NCI-H2171 treated with DMSO at 0.1 percent for 48 hours (cell line): ENCODE data around the gene DRC1.
A peak's percentile ranks its signal among the peaks of the same experiment; 100 is the strongest.
"Not testable (repeated sequence)": the region's sequence is repeated elsewhere in the genome, so short reads cannot be mapped to it uniquely, and the experiment has no call there.

Experiments used
- DNase-seq: peaks from one replicate; lab custom pipeline; 2025; lab: John Stamatoyannopoulos, UW

Gene DRC1

DNA sequence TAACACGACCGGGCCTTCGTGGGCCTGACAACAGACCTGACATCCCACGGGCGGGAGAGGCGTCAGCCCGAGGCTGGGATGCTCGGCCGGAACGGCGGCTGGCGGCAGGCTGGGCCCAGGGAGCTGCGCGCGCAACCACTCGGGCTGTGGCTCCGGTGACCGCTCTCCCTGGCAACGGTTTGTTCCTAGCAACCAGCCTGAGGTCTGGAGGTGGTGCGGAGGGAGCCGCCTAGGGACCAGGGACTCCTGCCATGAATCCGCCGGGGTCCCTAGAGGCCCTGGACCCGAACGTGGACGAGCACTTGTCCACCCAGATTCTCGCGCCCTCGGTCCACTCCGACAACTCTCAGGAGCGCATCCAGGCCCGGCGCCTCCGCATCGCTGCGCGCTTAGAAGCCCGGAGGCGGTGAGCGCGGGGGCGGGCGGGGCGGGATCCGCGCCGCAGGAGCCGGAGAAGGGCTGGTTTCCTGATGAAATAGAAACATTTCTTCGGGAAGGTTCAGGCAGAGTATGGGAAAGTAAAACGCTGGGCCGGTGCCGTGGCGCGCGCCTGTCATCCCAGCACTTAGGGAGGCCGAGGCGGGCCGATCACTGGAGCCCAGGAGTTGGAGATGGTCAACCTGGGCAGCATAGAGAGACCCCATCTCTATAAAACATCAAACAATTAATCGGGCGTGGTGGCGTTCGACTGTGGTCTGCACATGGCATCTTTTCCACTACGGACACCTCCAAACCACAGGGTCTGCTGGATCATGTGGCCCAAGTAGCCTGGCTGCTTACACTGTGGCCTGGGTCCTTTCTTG, at the start of gene DRC1:
DRC1 (plus strand) TSS at position 182 of the 803 bp plus-strand sequence; CDS start at position 252, 70 bp downstream.
- DNase-seq, result peak; percentile 68

DNA sequence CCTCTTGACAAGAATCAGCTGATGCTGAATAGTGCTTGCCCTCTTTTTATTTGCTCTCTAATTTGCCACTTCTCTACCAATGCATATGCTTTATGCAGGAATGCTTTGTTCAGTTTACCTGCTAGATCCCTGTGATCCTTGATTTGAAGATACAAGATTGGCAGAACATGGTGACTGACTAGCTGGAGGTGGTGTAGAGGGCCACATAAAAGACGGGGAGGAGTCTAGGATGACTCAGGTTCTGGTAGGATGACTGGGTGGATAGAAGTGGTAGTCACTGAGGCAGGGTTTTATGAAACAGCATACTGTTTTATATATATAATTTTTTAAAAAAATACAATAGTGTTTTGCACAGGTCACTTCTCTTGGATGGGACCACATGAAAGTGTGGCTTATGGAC, 48.8 kb upstream of the DRC1 start:
- no peak for DNase-seq

- not testable (repeated sequence) for DNase-seq
Observed at GRCh38 chr2:26354469-26354868, 47.3 kb upstream of the DRC1 start.

DNA sequence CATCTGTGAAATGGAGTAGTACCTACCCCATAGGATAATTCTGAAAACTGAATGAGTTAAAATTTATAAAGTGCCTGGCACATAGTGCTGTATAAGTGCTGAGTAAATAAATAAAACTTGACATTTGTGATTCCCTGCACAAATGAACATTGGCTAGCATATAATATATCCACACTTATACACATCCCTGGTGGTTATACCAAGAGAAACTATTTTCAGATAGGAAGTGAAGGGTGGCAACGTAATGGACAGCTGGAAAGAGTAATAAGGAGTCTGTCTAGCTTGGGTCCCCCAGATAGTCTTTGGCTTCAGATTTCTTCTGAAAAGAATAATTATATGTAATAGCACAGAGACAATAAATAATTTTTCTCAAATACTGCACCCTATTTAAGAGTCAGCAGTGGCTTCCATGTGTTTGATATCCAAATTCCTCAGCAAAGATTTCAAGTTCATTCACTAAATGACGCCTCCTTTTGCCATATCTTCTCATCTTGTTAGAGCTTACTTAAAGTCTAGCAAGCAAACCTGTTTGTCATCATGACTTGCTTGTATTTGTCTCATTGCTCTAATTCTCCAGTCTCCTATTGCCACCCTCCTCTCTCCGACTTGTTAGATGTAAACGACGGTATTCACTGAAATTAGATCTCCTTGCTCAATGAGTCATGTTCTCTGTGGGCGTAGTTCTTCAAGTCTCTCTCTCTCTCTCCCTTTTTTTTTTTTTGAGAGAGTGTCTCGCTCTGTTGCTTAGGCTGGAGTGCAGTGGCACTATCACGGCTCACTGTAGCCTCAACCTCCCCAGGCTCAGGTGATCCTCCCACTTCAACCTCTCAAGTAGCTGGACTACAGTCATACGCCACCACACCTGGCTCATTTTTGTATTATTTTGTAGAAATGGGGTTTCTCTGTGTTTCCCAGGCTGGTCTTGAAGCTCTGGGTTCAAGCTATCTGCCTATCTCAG, 46.4 kb upstream of the DRC1 start:
- DNase-seq, result peak; percentile 93

- no peak for DNase-seq
Observed at GRCh38 chr2:26356111-26356510, 45.6 kb upstream of the DRC1 start.

GRCh38 chr2:26356771-26357170, 44.9 kb upstream of the DRC1 start:
- no peak for DNase-seq

DNA sequence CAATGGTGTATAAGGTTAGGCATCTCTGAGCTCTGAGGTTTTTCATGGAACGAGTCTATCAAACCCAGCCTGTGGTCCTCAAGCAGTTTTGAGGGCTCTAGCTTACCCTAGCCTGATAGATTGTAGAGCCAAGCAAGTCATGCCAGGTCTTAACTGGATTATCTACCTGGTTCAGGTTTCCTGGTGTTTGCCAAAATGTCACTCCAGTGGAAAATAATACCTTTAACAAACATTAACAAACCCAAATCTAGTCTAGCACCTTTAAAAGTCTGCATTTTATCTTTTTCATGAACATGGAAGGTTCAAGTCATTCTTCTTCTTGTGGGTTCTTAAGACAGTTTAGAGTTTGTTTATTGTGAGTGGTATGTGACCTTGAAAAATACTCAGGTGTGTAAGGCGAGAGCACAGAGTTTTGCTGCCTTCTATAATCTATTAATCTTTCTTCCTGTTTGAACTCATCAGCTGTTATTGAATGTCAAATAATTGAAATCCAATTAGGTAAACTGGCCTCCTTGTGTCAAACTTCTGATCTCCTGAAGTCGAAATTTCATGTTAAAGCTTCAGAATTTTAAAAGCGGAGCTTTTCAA, 41.7 kb upstream of the DRC1 start:
- peak; percentile 24 for DNase-seq

DNA sequence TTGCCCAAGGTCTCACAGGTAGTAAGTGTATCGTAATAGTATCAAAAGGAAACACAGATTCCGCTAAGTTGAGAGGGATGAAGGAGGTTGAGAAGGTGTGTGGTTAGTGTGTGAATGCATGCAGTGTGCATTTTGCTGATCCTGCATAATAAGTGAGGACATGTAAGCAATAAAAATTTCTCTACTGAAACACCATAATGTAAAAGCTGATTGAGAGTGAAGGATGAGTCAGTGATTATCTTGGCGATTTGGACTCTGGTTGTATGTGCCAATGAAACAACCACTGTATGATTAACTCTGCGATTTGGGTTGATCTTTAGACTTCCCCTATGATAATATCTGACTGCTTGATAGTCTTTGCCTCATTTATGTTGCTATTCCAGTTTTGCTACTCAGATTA, 38.4 kb upstream of the DRC1 start:
- DNase-seq, result no peak

DNA sequence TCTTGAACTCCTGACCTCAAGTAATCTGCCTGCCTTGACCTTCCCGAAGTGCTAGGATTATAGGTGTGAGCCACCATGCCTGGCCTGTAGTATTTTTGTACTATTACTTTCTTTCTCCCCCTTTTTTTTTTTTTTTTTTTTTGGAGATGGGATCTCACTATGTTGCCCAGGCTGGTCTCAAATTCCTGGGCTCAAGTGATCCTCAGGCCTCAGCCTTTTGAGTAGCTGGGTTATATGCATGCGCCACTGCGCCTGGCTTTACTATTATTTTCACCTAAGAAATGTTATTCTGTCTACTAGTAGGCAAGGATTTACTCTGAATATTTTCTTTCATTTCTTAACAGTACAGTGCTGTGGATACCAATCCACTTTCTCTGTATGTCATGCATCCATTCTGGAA, 37.8 kb upstream of the DRC1 start:
- DNase-seq, result no peak

DNA sequence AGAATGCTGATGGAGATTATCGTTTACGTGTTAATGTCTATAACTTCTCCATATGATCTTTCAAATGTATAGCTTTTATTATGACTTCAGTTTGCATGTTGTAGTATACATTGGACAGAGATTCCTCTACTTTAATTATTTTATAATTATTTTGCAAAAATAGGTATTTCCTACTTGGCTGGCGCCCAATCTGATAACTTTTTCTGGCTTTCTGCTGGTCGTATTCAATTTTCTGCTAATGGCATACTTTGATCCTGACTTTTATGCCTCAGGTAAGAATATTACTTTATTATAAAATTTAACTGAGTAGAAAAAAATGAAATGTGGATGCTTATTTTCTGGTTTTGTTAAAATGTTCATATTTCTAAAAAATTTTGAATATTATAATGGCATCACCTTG, 37.1 kb upstream of the DRC1 start:
- DNase-seq, result no peak

- DNase-seq, result no peak
Observed at GRCh38 chr2:26366957-26367356, 34.8 kb upstream of the DRC1 start.

- not testable (repeated sequence) for DNase-seq
Observed at GRCh38 chr2:26369664-26370063, 32.1 kb upstream of the DRC1 start.

- DNase-seq, result not testable (repeated sequence)
Observed at GRCh38 chr2:26370909-26371308, 30.8 kb upstream of the DRC1 start.

DNA sequence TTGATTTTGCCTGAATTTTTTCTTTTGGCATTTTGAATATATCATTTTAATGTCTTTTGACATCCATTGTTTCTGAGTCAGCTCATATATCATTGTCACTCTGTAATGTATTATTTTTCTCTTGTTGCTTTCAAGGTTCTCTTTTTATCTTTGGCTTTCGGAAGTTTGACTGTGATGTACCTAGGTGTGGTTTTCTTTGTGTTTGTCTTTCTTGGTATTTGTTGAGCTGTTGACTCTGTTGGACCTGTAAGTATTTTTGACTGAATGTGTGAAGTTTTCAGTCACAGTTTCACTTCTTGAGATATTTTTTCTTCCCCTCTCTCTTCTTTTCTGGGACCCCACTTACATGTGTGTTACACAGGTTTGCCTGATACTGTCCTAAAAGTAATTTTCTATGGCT, 24.9 kb upstream of the DRC1 start:
- DNase-seq, result no peak

GRCh38 chr2:26380281-26380680, 21.4 kb upstream of the DRC1 start:
- DNase-seq, result no peak

DNA sequence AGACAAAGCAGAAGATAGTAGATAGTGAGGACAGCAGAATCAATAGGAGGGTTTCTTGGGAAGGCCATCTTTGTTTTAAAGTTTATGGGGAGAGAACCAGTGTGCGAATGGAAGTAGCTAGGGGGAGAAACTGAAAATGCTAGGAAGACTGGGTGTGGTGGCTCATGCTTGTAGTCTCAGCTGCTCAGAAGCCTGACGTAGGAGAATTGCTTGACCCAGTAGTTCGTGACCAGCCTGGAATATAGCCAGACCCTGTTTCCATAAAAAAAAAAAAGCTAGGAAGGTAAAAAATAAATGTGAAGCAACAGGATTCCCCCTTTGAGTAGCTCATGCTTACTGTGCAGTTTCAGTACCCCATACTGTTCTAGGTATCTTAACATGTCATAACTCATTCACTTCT, 19.2 kb upstream of the DRC1 start:
- no peak for DNase-seq

DNA sequence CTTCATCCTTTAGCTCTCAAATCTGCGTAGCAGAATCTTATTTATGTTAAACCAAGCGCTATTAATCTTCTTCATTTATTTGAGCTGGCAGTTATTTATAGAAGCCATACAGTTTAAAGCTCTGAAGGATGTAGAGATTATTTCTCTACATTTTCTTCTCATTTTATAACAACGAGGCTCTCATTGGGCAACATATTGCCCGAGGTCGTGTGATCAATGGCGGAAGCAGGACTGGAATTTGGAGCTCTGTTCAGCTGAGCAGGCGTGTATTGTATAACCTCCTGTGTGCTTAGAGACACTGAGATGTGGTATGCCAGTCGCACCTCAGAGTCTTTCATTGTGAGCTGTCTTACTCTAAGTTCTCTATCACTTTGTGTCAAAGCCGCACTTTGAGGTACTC, 17.5 kb upstream of the DRC1 start:
- no peak for DNase-seq

- no peak for DNase-seq
Observed at GRCh38 chr2:26384597-26384996, 17.1 kb upstream of the DRC1 start.

- no peak for DNase-seq
Observed at GRCh38 chr2:26387189-26387588, 14.5 kb upstream of the DRC1 start.

DNA sequence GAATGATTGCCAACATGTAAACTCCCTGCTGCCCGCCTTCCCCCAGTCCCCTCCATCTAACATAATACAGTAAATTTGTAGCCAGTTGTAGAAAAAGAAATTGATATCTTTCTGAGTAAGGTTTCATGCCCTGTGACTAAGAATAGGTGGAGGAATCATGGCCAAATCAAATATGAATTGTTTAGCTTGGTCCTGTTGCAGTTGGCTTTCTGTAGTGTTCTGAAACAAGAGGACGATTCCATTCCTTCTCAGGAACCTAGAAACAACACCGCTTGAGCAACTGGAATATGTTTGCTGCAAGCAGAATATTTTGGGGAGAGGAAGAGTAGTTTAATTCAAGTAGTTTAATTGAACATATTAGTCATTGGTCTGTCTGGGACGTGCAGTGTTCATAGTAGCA, 7.0 kb upstream of the DRC1 start:
- no peak for DNase-seq

- DNase-seq, result no peak
Observed at GRCh38 chr2:26395394-26395793, 6.3 kb upstream of the DRC1 start.

DNA sequence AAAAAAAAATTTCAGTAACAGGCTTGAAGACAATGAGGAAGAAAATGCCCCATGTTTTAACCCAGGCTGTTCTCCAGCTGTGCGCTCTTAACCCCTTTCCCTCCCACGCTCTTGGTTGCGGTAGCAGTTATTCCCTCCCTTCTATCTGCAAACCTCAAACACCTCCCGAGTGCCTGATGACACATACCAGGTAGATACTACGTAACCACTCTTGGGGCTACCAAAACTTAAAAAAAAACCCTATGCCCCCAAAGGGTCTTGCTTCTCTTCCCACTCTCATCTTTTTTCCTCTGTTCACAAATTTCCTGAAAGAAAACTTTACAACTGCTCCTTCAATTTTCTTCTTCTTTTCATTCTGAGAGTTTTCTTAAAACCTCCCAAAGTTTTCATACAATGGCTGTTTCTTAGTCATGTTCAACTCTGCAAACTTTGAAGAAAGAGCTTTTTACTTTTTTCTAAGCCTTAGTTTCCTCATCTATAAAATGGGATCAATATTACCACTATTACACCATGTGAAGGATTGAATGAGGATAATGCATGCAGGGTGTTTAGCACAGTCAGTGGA, 4.9 kb upstream of the DRC1 start:
- no peak for DNase-seq
